SU-DHL-6 (cell line): ENCODE measurements around the gene STK11.

ENCODE experiments used
- CTCF ChIP-seq: fragments of 200-600 bp; sonication (generic); IDR thresholded peaks from one replicate; pipeline ENCODE4 v1.5.1; 2017; ENCODE audit warnings: antibody characterized with exemption, mild to moderate bottlenecking, low read length, moderate library complexity; ENCODE audit not compliant: insufficient read depth, poor library complexity, severe bottlenecking
- EZH2phosphoT487 ChIP-seq: fragments of 200-600 bp; sonication (generic), shearing (Covaris generic); conservative IDR thresholded peaks from 2 replicates; pipeline ENCODE4 v1.6.1; 2018; ENCODE audit warnings: mild to moderate bottlenecking, antibody characterized with exemption, low read length, moderate library complexity, mixed read lengths

DNA sequence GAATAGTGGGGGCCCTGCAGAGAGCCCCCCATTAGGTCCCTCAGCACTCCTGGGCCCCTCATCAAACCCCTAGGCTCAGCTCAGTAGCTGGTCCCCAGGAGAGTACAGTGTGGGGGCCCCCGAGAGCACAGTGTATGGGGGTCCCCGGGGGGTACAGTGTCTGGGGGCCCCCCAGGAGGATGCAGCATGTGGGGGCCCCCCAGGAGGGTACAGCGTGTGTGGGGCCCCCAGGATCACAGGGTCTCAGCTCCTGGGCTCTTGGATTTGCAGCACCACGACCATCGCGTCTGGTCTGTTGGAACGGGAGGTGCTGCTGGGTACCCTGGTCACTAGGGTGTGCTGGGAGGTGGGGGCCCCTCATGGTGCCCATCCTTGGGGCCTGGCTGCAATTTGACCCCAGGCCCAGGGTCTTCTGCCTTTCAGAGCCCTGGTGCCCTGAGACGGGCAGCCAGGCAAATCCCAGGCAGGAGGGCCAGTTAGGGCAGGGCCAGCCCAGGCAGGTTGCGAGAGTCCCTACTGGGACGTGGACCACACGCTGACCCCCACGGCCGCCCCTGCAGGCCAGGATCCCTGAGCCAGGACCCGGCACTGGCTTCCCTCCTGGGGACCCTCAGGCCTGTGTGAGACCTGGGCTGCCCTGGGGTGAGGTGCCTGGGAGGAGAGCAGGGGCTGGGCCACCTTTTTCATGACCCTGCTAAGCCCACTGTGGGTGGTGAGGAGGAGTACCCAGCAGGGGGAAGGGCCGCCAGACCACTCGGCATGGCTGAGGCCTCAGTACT is 18.7 kb downstream of the STK11 start:
- TF ChIP-seq CTCF (no peak), EZH2phosphoT487 (no peak)
